GM23338 (cell line): ENCODE measurements around the gene RANGAP1.

ENCODE experiments used
- CREB1 ChIP-seq: fragments of 250-450 bp; sonication (Bioruptor Pico); IDR thresholded peaks from 2 replicates; pipeline ENCODE4 v1.5.0; 2020; ENCODE audit warnings: low read depth, mild to moderate bottlenecking, moderate library complexity
- CTCF ChIP-seq, 2 experiments: fragments of 200-600 bp in 1 of 2; sonication (generic) in 1 of 2; conservative IDR thresholded peaks; 2 replicates each; pipeline versions ENCODE4 v1.5.1 to v1.6.1; 2016 to 2017; ENCODE audit warnings: antibody characterized with exemption in 2 of 2, low read depth in 2 of 2, mild to moderate bottlenecking in 2 of 2, moderate library complexity in 1 of 2
- ETS1 ChIP-seq: IDR thresholded peaks from 2 replicates; pipeline ENCODE4 v1.6.1; 2016; ENCODE audit warnings: antibody characterized with exemption
- EZH2 ChIP-seq: fragments of 200-600 bp; sonication (generic); IDR thresholded peaks from one replicate; pipeline ENCODE4 v1.8.0; 2017; ENCODE audit warnings: antibody characterized with exemption, mild to moderate bottlenecking, low read depth; ENCODE audit not compliant: unreplicated experiment
- EZH2phosphoT487 ChIP-seq: fragments of 200-600 bp; sonication (generic); IDR thresholded peaks from one replicate; pipeline ENCODE4 v1.8.1; 2018; ENCODE audit warnings: antibody characterized with exemption; ENCODE audit not compliant: unreplicated experiment
- JUNB ChIP-seq: IDR thresholded peaks from one replicate; pipeline ENCODE4 v1.6.1; 2016; ENCODE audit warnings: antibody characterized with exemption; ENCODE audit not compliant: unreplicated experiment
- NANOG ChIP-seq: IDR thresholded peaks from 2 replicates; pipeline ENCODE4 v1.6.1; 2016; ENCODE audit warnings: antibody characterized with exemption, borderline replicate concordance
- POLR2AphosphoS5 ChIP-seq: IDR thresholded peaks from 2 replicates; pipeline ENCODE4 v1.6.1; 2016; ENCODE audit warnings: antibody characterized with exemption, low read depth
- REST ChIP-seq: IDR thresholded peaks from one replicate; pipeline ENCODE4 v1.6.1; 2018; ENCODE audit warnings: antibody characterized with exemption; ENCODE audit not compliant: unreplicated experiment
- ZNF114 ChIP-seq: fragments of 250-450 bp; sonication (Bioruptor Pico); IDR thresholded peaks from 2 replicates; pipeline ENCODE4 v1.5.0; 2020; ENCODE audit warnings: mild to moderate bottlenecking, moderate library complexity
- ZNF331 ChIP-seq: fragments of 250-450 bp; sonication (Bioruptor Pico); IDR thresholded peaks from 2 replicates; pipeline ENCODE4 v1.5.0; 2020; ENCODE audit warnings: low read depth, mild to moderate bottlenecking, moderate library complexity
- ZNF462 ChIP-seq: fragments of 250-450 bp; sonication (Bioruptor Pico); IDR thresholded peaks from 2 replicates; pipeline ENCODE4 v1.5.0; 2020; ENCODE audit warnings: mild to moderate bottlenecking, moderate library complexity

GRCh38 chr22:41305646-41306045, 19.7 kb upstream of the RANGAP1 start:
- no peak for TF ChIP-seq CTCF (conservative IDR thresholded peaks at IDR 0.05; ENCODE audit: low read depth in 2 of 2)
- TF ChIP-seq EZH2 = no peak
- TF ChIP-seq EZH2phosphoT487 = no peak
- no peak for TF ChIP-seq POLR2AphosphoS5
- TF ChIP-seq JUNB = no peak
- no peak for TF ChIP-seq REST
- TF ChIP-seq ZNF331 (CRISPR knock-in tag) = no peak
- no peak for TF ChIP-seq NANOG
- TF ChIP-seq ZNF462 (CRISPR knock-in tag) = no peak
- no peak for TF ChIP-seq CREB1 (CRISPR knock-in tag)
- no peak for TF ChIP-seq ZNF114
- no peak for TF ChIP-seq ETS1
